Activated CD4-positive, alpha-beta T cell treated with anti-CD3 and anti-CD28 coated beads for 36 hours (primary cell): ENCODE data around the gene HAO2. TPM values are rescaled to one million over a fixed set of nuclear protein-coding genes. Genes with fewer than 3 reads are reported as not detected.

Experiments used
- ATAC-seq: fragments of 200-7000 bp; cut with Tn5 transposase; one replicate; pipeline ENCODE4 v1.10.0; 2021; ENCODE audit warnings: mild to moderate bottlenecking, moderate library complexity
- CTCF ChIA-PET: fragments of 350-600 bp; sonication (Branson Sonifier 250); formaldehyde crosslinking; loops from one replicate; lab custom pipeline; 2021; ENCODE audit warnings: antibody characterized with exemption; lab: Charles Lee
- POLR2A ChIA-PET: fragments of 350-600 bp; sonication (Branson Sonifier 250); formaldehyde crosslinking; loops from one replicate; lab custom pipeline; 2021; ENCODE audit warnings: antibody characterized with exemption, inconsistent platforms; lab: Charles Lee
- DNase-seq: peaks from one replicate; pipeline ENCODE4 v3.0.0-alpha.2; 2020
- H3K27ac Mint-ChIP-seq: one replicate; pipeline ENCODE4 v1.8.0; 2021; ENCODE audit warnings: mixed read lengths
- H3K27me3 Mint-ChIP-seq: one replicate; pipeline ENCODE4 v1.8.0; 2021; ENCODE audit warnings: mixed read lengths
- H3K36me3 Mint-ChIP-seq: one replicate; pipeline ENCODE4 v1.8.0; 2021; ENCODE audit warnings: low read depth, mixed read lengths
- H3K4me1 Mint-ChIP-seq: one replicate; pipeline ENCODE4 v1.8.0; 2021; ENCODE audit warnings: mixed read lengths
- H3K4me3 Mint-ChIP-seq: one replicate; pipeline ENCODE4 v1.8.0; 2021; ENCODE audit warnings: mild to moderate bottlenecking, moderate library complexity, mixed read lengths
- H3K9me3 Mint-ChIP-seq: one replicate; pipeline ENCODE4 v1.8.0; 2021; ENCODE audit warnings: low read depth, mixed read lengths
- intact Hi-C, 2 experiments: fragments of 100-400 bp; cut with DNase I in 1 of 2; cut with micrococcal nuclease in 1 of 2; formaldehyde crosslinking; loops; one replicate each; pipeline versions ENCODE4 v1.14.2 to v1.15.1; 2022 to 2024; cut with DNase I, micrococcal nuclease
- total RNA-seq, 2 experiments: library from RNA; stranded (reverse); gene quantifications; one replicate each; pipeline ENCODE4 v1.2.3, GENCODE V29; 2021

Gene HAO2
- total RNA-seq, 2 experiments from 2014 or later, result not detected

DNA sequence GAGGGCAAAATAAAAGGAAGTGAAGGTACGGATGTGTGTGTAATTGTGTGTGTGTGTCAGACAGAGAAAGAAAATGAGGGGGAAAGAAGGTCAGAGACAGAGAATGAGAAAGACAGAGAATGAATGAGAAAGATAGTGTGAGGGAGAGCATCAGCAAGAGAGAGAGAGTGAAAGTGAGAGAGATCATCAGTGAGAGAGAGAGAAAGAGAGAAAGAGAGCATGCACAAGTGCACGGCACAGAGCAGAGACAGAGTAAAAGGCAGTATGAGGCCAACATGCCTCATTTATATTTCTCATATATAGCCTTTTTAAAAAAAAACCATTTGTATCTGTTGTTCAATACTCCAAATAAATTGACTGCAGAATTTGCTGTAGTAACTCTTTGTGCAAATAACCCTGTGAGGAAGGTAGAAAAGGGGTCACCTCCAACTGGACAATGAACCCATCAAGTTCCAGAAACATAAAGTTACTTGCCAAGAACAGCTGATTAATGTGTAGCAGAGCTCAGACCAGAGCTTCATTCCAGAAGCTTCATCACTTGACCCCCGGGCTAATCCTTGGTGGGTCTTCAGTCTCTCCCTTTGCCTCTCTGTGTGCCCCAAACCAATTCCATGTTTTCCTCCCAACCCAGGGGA lies 47.5 kb downstream of the HAO2 start:
- intact Hi-C loops, result no loop called here
- ChIA-PET CTCF (no interaction called here), POLR2A (no interaction called here)
- no peaks in the 10 kb centered on the region for H3K36me3 Mint-ChIP-seq
- no peaks in the 10 kb centered on the region for H3K4me1 Mint-ChIP-seq
- ATAC-seq (no peak), DNase-seq (no peak)
- no peaks in the 10 kb centered on the region for H3K27me3 Mint-ChIP-seq
- H3K4me3 Mint-ChIP-seq, result no peak overlapping the region
- H3K27ac Mint-ChIP-seq, result no peak overlapping the region
- H3K9me3 Mint-ChIP-seq, result no peaks in the 10 kb centered on the region

DNA sequence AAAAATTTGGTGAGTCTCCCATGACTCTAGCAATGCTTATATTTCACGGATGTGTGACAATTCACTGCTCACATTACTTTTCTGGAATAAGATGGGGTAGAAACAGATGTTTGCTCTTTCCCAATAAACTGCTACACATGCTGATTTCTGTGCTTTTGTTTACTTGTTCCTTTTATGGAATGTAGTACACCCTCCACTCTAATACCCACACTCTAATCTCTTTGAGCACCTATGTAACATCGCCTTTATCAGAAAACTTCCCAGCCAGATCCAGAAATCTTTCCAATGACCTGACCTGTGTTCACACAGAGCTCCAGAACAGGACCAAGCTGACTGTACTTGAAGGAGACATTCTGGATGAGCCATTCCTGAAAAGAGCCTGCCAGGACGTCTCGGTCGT lies 50.5 kb downstream of the HAO2 start:
- POLR2A ChIA-PET, result no interaction called here
- CTCF ChIA-PET, result no interaction called here
- Mint-ChIP-seq H3K4me3 (no peak overlapping the region), H3K27me3 (no peaks in the 10 kb centered on the region), H3K9me3 (no peaks in the 10 kb centered on the region), H3K27ac (no peak overlapping the region), H3K36me3 (no peaks in the 10 kb centered on the region), H3K4me1 (no peaks in the 10 kb centered on the region)
- ATAC-seq, result no peak
- intact Hi-C loops, result no loop called here
- DNase-seq, result no peak

GRCh38 chr1:119420638-119421037 lies 52.1 kb downstream of the HAO2 start:
- POLR2A ChIA-PET, result no interaction called here
- no peak for ATAC-seq
- CTCF ChIA-PET, result no interaction called here
- no peaks in the 10 kb centered on the region for H3K27me3 Mint-ChIP-seq
- no peak overlapping the region for H3K4me3 Mint-ChIP-seq
- DNase-seq, result no peak
- H3K36me3 Mint-ChIP-seq, result no peaks in the 10 kb centered on the region
- no peak overlapping the region for H3K27ac Mint-ChIP-seq
- H3K9me3 Mint-ChIP-seq, result no peaks in the 10 kb centered on the region
- H3K4me1 Mint-ChIP-seq, result no peaks in the 10 kb centered on the region
- intact Hi-C loops, result no loop called here

DNA sequence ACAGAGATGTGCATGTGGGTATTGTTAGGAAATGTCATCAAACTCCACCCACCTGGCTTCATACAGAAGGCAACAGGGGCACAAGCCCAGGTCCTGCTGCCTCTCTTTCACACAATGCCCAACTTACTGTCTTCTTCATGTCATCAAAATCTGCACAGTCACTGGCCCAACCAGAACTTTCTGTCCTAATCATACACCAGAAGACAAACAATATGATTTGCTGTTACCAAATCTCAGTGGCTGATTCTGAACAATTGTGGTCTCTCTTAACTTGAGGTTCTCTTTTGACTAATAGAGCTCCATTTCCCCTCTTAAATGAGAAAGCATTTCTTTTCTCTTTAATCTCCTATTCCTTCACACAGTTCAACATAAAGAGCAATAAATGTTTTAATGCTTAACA lies 54.0 kb downstream of the HAO2 start:
- no peak overlapping the region for H3K27ac Mint-ChIP-seq
- no peak for ATAC-seq
- H3K27me3 Mint-ChIP-seq, result peaks cover 3% of the 10 kb centered on the region
- POLR2A ChIA-PET, result no interaction called here
- H3K9me3 Mint-ChIP-seq, result no peaks in the 10 kb centered on the region
- no peak for DNase-seq
- intact Hi-C loops, result no loop called here
- no peaks in the 10 kb centered on the region for H3K4me1 Mint-ChIP-seq
- CTCF ChIA-PET, result no interaction called here
- no peaks in the 10 kb centered on the region for H3K36me3 Mint-ChIP-seq
- H3K4me3 Mint-ChIP-seq, result no peak overlapping the region

DNA sequence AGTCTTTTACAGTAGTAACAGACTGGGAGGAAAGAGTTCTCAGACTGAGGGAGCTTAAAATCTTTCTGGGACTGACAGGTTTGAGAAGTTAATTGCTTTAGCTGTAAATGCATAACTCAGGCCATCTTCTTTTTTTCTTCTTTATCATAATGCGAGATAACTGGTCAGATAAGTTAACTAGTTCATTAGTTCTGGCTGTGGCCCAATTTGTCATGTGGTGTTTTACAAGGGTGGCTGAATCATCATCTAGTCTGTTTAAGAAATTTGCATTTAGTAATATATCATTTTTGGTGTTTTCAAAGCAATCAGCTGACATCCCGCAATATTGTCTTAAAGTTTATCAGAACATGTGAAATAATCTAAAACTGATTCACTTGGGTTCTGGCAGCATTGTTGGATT lies 60.4 kb downstream of the HAO2 start:
- Mint-ChIP-seq H3K27ac (no peak overlapping the region), H3K4me3 (no peak overlapping the region), H3K27me3 (peaks cover 10% of the 10 kb centered on the region), H3K36me3 (no peaks in the 10 kb centered on the region), H3K9me3 (no peaks in the 10 kb centered on the region), H3K4me1 (no peaks in the 10 kb centered on the region)
- ChIA-PET POLR2A (no interaction called here), CTCF (no interaction called here)
- intact Hi-C loops, result no loop called here
- ATAC-seq (no peak), DNase-seq (no peak)

GRCh38 chr1:119429687-119430086 lies 61.1 kb downstream of the HAO2 start:
- POLR2A ChIA-PET, result no interaction called here
- intact Hi-C loops, result no loop called here
- Mint-ChIP-seq H3K36me3 (no peaks in the 10 kb centered on the region), H3K4me1 (no peaks in the 10 kb centered on the region), H3K27ac (no peak overlapping the region), H3K9me3 (no peaks in the 10 kb centered on the region), H3K27me3 (peaks cover 10% of the 10 kb centered on the region), H3K4me3 (no peak overlapping the region)
- CTCF ChIA-PET, result no interaction called here
- DNase-seq (no peak), ATAC-seq (no peak)

DNA sequence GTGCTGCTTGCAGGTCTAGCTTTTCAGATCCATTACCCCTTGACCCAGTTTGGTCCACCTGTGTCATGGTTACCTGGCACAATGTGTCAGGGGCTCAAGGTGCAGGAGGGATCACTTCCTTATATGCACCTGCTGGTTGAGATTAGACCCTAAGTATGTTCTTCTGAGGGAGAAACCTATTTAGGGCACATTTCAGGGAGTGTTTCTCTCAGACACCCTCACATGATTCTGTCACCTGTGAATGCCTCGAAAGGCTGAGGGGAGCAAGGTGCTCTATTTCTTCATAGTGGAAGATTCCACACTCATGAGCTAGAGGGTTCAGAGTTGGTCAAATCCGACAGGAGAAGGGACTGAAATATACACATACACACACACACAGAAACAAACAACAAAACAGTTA lies 61.9 kb downstream of the HAO2 start:
- intact Hi-C loops, result no loop called here
- H3K4me3 Mint-ChIP-seq, result no peak overlapping the region
- no peaks in the 10 kb centered on the region for H3K9me3 Mint-ChIP-seq
- peaks cover 10% of the 10 kb centered on the region for H3K27me3 Mint-ChIP-seq
- H3K27ac Mint-ChIP-seq, result no peak overlapping the region
- no peaks in the 10 kb centered on the region for H3K4me1 Mint-ChIP-seq
- ATAC-seq (no peak), DNase-seq (no peak)
- ChIA-PET POLR2A (no interaction called here), CTCF (no interaction called here)
- H3K36me3 Mint-ChIP-seq, result no peaks in the 10 kb centered on the region

DNA sequence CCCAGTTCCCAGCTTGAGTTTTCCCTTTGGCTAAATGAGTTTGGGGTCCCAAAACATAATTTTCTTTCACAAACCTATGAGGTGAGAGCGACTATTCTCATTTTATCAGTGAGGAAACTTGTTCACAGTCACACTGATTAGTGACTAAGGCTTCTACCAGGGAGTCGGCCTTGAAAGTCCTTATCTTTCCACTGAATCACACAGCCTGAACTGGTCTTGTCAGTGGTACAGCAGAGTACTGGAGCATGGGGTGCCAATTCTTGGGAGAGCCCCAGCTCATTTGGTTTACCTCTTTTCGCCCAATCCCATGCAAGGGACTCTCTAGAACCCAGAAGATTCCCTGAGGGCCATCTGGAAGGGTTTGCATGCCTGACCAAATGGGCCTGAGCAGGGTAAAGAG lies 63.3 kb downstream of the HAO2 start:
- ChIA-PET POLR2A (no interaction called here), CTCF (no interaction called here)
- Mint-ChIP-seq H3K27me3 (peaks cover 10% of the 10 kb centered on the region), H3K9me3 (no peaks in the 10 kb centered on the region), H3K4me1 (no peaks in the 10 kb centered on the region), H3K4me3 (no peak overlapping the region), H3K27ac (no peak overlapping the region), H3K36me3 (no peaks in the 10 kb centered on the region)
- intact Hi-C loops, result no loop called here
- ATAC-seq, result no peak
- no peak for DNase-seq

- H3K36me3 Mint-ChIP-seq, result no peaks in the 10 kb centered on the region
- CTCF ChIA-PET, result no interaction called here
- no peak overlapping the region for H3K4me3 Mint-ChIP-seq
- POLR2A ChIA-PET, result no interaction called here
- intact Hi-C loops, result no loop called here
- H3K27ac Mint-ChIP-seq, result no peak overlapping the region
- peaks cover 9% of the 10 kb centered on the region for H3K27me3 Mint-ChIP-seq
- no peak for DNase-seq
- H3K9me3 Mint-ChIP-seq, result no peaks in the 10 kb centered on the region
- ATAC-seq, result no peak
- no peaks in the 10 kb centered on the region for H3K4me1 Mint-ChIP-seq
Measured at GRCh38 chr1:119435052-119435451, 66.5 kb downstream of the HAO2 start.

GRCh38 chr1:119438761-119439160 lies 70.2 kb downstream of the HAO2 start:
- Mint-ChIP-seq H3K9me3 (peaks cover 1% of the 10 kb centered on the region), H3K27me3 (peaks cover 10% of the 10 kb centered on the region), H3K4me3 (no peak overlapping the region), H3K27ac (no peak overlapping the region), H3K4me1 (no peaks in the 10 kb centered on the region), H3K36me3 (no peaks in the 10 kb centered on the region)
- intact Hi-C loops, result no loop called here
- ChIA-PET POLR2A (no interaction called here), CTCF (no interaction called here)
- ATAC-seq (no peak), DNase-seq (no peak)

GRCh38 chr1:119440721-119441307 lies 72.2 kb downstream of the HAO2 start:
- Mint-ChIP-seq H3K4me1 (no peaks in the 10 kb centered on the region), H3K36me3 (no peaks in the 10 kb centered on the region)
- ATAC-seq, result no peak

GRCh38 chr1:119442756-119443155 lies 74.2 kb downstream of the HAO2 start:
- ChIA-PET CTCF (no interaction called here), POLR2A (no interaction called here)
- intact Hi-C loops, result no loop called here
- Mint-ChIP-seq H3K36me3 (no peaks in the 10 kb centered on the region), H3K4me3 (no peak overlapping the region), H3K4me1 (no peaks in the 10 kb centered on the region), H3K9me3 (peaks cover 1% of the 10 kb centered on the region), H3K27ac (no peak overlapping the region), H3K27me3 (peaks cover 12% of the 10 kb centered on the region)
- DNase-seq, result no peak
- no peak for ATAC-seq

More at GRCh38 chr1:119440721-119441307, 72.2 kb downstream of the HAO2 start:
- POLR2A ChIA-PET, result no interaction called here
- Mint-ChIP-seq H3K4me3 (no peak overlapping the region), H3K9me3 (peaks cover 1% of the 10 kb centered on the region), H3K27me3 (peaks cover 12% of the 10 kb centered on the region), H3K27ac (no peak overlapping the region)
- intact Hi-C loops, result no loop called here
- CTCF ChIA-PET, result no interaction called here
- DNase-seq, result no peak
